Left forelimb (tissue), 1 donor: ENCODE measurements around the gene CBY3.
"Not testable (repeated sequence)": the region's sequence is repeated elsewhere in the genome, so short reads cannot be mapped to it uniquely, and the experiment has no call there.

Source experiments
- DNase-seq: peaks from one replicate; pipeline ENCODE4 v3.0.0-alpha.2; 2018; ENCODE audit warnings: low spot score

CBY3 gene

GRCh38 chr5:179668391-179668790, 12.4 kb downstream of the CBY3 start:
- no peak for DNase-seq

GRCh38 chr5:179661647-179662046, 19.2 kb downstream of the CBY3 start:
- not testable (repeated sequence) for DNase-seq

DNA sequence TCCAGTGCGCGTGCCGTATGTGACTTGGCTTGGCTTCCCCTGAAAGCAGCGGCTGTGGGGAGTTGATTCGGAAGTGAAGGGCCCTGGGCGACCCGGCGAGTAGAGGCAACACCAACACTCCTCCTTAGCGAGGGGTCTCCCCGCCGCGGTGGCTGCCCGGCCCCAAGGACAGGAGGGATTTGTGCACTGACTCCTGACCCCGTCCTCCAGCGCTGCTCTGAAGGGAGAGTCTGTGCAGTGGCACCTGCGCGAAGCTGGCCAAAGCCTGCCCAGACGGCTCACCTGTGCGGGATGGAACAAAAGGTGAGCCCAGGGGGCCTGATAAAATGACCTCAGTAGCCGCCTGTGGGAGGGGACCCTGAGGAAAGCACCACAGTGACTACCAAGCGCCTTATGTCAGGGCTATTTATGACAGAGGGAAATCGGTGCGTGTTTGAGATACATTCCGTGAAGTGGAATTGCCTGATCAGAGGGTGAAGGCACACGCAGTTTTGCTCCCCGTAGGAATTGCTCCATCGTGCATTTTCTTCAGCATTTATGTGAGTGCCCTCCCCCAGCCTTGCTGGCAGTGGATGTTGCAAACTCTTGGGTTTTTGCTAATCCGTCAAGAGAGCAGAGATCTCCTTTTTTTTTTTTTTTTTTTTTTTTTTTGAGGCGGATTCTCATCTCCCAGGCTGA, 22.5 kb downstream of the CBY3 start:
- not testable (repeated sequence) for DNase-seq

DNA sequence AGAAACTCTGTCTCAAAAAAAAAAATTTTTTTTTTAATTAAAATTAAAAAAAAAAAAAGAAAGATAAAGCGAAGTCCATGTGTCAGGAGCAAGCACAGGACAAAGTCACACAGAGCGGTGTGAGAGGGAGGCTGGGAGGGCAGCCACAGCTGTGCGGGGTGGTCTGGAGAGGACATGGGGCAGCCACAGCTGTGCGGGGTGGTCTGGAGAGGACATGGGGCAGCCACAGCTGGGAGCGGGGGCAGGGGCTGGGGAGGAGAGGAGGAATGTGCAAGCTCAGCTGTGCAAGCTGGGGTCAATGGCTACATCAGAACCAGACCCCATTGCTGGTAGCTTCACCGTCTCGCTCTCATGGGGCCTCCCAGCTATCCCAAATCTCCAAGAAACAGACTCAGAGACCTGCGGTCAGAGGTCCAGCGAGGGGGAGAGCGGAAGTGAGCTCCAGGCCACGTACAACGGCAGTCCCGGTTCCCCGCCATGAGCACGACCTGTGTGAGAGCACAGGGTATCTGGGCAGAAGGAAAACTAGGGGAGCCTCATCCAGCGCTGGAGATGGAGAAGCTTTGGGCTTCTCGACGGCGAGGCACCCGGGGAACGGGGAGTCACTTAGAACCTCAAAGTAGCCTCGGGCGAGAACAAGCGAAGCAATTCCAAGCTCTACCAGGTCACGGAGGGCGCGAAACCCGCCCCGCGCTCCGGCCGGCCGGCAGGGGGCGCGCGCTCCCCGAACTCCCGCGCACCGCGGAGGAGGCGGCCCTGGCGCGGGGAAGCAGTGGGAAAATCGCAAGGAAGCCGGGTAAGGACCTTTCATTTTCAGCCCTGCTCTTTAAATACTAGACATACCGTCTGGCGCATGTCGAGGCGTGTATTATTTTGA, 23.3 kb downstream of the CBY3 start:
- not testable (repeated sequence) for DNase-seq

- DNase-seq: not testable (repeated sequence)
Measured at GRCh38 chr5:179653135-179653534, 27.7 kb downstream of the CBY3 start.

DNA sequence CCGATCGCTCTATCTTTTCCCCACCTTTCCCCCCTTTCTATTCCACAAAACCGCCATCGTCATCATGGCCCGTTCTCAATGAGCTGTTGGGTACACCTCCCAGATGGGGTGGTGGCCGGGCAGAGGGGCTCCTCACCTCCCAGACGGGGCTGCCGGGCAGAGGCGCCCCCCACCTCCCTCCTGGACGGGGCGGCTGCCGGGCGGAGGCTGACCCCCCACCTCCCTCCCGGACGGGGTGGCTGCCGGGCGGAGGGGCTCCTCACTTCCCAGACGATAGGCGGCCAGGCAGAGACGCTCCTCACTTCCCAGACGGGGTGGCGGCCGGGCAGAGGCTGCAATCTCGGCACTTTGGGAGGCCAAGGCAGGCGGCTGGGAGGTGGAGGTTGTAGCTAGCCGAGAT, 30.6 kb downstream of the CBY3 start:
- DNase-seq: not testable (repeated sequence)

GRCh38 chr5:179649166-179649703, 31.6 kb downstream of the CBY3 start:
- DNase-seq: not testable (repeated sequence)

- DNase-seq: no peak
Measured at GRCh38 chr5:179648410-179648809, 32.4 kb downstream of the CBY3 start.

DNA sequence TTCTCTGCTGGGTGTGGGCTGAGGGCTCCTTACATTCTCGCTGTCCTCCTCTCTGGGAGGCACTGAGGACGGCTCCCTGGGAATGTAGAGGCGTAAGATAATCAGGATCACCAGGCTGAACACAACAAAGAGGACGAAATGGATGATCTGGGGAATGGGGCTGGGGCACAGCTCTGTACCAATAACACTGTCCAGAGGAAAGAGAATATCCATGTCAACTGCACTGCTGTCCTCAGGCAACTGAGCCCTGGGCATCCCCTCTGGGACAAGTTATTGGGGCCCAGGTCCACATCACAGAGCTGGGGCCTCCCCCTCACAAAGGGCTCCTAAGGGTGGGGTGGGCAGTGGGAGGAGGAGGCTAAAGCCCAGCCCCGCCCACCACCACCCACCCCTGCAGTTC, 36.1 kb downstream of the CBY3 start:
- not testable (repeated sequence) for DNase-seq

DNA sequence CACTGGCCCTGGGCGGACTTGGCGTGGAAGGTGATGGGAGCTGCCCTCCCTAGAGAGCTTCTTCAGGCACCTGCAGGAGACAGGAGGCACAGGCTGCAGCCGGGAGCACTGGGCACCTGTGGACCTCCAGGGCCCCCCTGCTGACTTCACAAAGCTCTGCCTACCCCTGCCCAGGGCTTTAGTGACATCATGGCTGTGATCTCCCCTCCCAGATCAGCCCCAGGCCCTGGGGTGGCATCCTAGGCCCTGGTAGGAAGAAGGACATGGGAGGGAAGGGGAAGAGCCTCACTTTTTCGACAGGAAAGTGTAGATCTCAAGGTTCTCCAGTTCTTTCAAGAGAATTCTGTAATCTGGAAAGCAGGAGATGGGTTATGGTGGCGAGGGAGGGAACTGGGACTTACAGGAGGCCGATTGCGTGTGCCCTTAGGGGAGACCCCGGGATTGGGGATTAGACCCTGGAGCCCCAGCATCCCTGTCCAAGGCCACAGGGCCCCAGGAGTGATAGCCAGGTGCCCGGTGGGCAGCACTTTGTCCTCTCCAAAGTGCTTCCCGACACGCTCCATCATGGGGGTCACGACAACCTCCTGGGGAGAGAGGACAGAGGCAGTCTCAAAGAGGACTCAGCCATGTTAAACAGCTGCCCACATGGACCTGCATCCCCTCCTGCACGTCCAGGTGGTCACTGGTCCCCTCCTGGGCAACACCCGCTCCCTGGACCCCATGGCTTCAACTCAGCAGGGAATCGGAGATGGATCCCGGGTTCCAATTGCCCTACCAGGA, 37.5 kb downstream of the CBY3 start:
- not testable (repeated sequence) for DNase-seq

DNA sequence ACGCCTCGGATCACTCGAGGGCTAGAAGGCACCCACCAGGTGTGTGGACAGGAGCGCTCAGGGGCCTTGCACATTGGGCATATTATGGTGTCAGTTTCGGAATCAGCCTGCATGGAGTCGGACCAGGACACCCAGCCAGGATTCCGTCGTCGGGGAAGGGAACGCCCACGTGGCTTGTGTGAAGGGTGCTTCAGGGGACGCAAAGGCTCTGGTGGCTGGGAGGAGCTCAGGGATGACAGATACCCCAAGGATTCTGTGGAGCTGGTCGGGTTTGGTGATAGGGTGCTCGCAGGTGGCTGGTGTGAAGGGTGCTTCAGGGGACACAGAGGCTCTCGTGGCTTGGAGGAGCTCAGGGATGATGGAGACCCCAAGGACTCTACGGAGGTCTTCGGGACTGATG, 38.2 kb downstream of the CBY3 start:
- not testable (repeated sequence) for DNase-seq

DNA sequence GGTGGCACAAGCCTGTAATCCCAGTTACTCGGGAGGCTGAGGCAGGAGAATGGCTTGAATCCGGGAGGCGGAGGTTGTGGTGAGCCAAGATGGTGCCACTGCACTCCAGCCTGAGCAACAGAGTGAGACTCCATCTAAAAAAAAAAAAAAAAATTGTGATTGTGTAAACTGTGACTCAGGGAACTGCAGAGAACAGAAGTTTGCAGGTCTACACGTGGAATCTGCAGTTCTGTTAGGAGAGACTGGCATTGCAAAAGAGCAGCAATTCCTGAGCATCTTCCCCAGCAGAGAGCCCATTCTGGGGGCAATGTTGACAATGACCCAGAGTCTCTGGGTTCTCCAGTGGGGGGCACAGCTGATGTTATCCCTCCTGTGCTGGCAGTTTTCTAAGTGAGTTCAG, 39.1 kb downstream of the CBY3 start:
- not testable (repeated sequence) for DNase-seq

DNA sequence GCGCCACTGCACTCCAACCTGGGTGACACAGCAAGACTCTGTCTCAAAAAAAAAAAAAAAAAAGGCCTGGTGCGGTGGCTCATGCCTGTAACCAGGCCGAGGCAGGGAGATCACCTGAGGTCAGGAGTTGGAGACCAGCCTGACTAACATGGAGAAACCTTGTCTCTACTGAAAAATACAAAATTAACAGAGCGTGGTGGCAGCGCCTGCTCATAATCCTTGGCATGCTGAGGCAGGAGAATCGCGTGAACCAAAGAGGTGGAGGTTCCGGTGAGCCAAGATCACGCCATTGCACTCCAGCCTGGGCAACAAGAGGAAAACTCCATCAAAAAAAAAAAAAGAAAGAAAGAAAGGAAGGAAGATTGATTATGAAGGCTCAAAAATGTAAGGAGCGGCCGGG, 41.5 kb downstream of the CBY3 start:
- DNase-seq: not testable (repeated sequence)

GRCh38 chr5:179634370-179635172, 46.3 kb downstream of the CBY3 start:
- DNase-seq: not testable (repeated sequence)

DNA sequence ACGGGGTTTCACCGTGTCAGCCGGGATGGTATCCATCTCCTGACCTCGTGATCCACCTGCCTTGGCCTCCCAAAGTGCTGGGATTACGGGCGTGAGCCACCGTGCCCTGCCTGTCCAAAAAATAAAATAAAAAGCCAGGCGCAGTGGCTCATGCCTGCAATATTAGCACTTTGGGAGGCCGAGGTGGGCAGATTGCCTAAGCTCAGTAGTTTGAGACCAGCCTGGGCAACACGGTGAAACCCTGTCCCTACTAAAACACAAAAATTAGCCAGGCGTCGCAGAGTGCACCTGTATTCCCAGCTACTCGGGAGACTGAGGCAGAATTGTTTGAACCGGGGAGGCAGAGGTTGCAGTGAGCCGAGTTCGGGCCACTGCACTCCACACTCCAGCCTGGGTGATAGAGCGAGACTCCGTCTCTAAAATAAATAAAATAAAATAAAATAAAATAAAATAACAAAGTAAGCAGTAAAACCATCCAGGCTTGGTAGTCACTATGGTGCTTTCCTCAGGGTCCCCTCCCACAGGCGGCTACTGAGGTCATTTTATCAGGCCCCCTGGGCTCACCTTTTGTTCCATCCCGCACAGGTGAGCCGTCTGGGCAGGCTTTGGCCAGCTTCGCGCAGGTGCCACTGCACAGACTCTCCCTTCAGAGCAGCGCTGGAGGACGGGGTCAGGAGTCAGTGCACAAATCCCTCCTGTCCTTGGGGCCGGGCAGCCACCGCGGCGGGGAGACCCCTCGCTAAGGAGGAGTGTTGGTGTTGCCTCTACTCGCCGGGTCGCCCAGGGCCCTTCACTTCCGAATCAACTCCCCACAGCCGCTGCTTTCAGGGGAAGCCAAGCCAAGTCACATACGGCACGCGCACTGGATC, 47.1 kb downstream of the CBY3 start:
- not testable (repeated sequence) for DNase-seq
